Coronary artery (tissue), 2 donors: ENCODE results near the gene FAAP20.

ENCODE experiments used
- DNase-seq: peaks from one replicate; pipeline ENCODE4 v3.0.0-alpha.2; 2017; ENCODE audit warnings: low spot score
- H3K27ac ChIP-seq, 2 donors: fragments of 200-600 bp; sonication (generic); one replicate each; pipeline ENCODE4 v1.5.1; 2016 to 2019
- H3K4me3 ChIP-seq: fragments of 200-600 bp; sonication (generic); 2 replicates; pipeline ENCODE4 v1.5.1; 2016; ENCODE audit warnings: mild to moderate bottlenecking, moderate library complexity
- TF ChIP-seq, protein P1 (sequence below): fragments of 200-600 bp; sonication (generic); IDR thresholded peaks from one replicate; pipeline ENCODE4 v1.5.1; 2019; ENCODE audit warnings: antibody characterized with exemption

FAAP20 gene

DNA sequence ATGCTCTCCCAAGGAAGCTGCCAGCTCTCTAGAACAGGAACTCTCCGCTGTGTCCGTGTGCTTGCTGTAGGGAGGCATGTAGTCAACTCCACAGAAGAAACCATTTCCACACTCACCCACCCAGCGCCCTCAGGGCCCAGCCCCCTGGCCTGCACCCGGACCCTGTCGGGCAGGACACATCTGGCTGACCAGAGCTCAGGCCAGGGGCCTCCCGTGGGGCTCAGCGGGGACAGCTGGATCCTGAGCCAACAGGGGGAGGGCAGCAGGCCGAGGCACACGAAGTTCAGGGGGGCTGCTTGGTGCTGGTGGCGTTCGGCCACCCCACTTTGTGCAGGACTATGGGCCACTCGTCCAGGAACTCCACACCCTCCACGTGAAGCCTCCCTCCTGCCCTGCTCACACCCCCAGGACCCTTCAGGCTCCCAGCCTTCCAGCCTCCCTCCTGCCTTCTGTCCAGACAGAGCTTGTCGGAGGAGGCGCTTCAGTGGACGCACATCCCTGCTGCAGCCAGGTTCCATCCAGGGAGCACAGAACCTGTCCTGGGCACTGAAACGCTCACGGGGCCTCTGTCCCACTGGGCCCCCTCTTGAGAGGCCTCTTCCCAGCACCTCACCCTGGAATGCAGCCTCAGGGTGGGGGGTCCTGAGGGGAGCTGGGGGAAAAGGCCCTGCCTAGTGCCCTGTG is 15.0 kb upstream of the FAAP20 start:
- TF ChIP-seq, protein P1, sequence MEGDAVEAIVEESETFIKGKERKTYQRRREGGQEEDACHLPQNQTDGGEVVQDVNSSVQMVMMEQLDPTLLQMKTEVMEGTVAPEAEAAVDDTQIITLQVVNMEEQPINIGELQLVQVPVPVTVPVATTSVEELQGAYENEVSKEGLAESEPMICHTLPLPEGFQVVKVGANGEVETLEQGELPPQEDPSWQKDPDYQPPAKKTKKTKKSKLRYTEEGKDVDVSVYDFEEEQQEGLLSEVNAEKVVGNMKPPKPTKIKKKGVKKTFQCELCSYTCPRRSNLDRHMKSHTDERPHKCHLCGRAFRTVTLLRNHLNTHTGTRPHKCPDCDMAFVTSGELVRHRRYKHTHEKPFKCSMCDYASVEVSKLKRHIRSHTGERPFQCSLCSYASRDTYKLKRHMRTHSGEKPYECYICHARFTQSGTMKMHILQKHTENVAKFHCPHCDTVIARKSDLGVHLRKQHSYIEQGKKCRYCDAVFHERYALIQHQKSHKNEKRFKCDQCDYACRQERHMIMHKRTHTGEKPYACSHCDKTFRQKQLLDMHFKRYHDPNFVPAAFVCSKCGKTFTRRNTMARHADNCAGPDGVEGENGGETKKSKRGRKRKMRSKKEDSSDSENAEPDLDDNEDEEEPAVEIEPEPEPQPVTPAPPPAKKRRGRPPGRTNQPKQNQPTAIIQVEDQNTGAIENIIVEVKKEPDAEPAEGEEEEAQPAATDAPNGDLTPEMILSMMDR = no peak
- peak; percentile 80 for DNase-seq
- Histone ChIP-seq H3K4me3 (peak overlapping the region; percentile 68), H3K27ac (peak overlapping the region; percentile 94 to 99)

DNA sequence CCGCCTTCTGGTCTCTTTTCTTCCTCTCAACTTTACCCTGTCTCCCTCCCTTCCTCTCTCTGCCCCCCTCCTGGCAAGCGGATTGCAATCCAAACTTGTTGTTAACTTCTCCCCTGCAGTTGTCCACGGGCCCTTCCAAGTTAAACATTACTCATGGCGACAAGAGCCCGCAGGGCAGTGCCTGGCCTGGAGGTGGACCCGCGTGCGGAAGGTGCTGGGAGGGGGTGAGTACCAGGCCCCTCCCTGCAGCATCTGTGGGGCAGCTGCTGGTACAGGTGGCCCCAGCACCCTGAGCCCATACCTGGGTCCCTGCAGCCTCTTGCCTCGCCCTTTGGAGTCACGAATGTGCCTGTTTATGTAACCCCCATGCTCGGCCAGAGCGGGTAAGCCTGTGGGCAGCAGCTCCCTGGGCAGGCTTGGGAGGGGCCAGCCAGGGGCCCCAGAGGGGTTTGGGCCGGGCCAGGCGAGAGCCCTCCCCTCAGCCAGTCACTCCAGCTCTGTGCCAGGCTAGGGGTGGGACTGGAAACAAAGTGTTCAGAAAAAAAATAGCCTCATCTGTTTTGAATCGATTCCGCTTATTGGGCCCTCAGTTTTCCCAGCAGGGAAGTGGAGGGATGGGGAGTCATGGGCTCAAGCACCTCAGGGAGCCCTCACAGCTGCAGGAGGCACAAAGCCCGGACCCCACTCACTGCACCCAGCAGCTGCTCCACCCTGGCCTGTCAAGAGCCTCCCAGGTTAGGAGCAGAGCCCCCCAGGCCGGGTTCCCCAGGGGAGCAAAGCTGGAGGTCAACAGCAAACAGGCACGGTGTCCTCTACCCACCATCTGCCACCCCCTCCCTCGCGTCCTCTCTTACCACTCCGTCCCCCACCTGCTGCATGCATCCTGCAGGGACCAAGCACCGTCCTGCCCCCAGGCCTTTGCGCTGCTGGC is 14.0 kb upstream of the FAAP20 start:
- TF ChIP-seq, protein P1 = no peak
- Histone ChIP-seq H3K27ac (peak overlapping the region; percentile 94 to 99), H3K4me3 (peak overlapping the region; percentile 68)
- DNase-seq = peak; percentile 98

DNA sequence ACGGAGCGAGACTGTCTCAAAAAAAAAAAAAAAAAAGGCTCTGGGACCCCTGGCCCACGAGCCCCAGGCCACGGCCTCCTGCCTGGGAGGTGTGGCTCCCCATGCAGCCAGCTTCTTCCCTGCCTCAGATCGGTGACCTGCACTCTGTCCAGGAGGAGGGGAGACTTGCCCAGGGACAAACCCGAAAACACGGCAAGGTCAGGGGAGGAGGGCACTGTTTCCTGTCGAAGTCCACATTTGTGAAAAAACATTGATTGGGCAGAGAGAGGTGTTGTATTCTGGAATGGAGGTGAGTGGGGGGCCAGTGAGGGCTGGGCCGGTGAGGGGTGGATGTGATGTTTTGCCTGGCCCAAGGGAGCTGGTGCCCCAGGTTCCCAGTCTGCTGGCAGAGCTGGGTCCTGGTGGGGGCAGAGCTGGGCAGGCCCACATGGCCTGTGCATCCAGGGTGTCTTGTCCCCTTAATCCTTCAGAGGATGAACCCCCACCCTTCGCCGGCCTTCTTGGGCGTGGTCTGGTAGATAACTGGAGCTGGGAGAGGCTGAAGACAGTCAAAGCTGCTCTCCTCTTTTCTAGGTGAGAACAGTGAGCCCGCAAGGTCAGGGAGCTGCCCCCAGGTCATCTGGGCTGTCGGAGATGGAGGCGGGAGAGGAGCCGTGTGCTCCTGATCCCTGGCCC is 12.4 kb upstream of the FAAP20 start:
- H3K4me3 ChIP-seq = peak overlapping the region; percentile 68
- TF ChIP-seq, protein P1 = no peak
- peak overlapping the region; percentile 94 to 99 for H3K27ac ChIP-seq
- DNase-seq = peak; percentile 81

DNA sequence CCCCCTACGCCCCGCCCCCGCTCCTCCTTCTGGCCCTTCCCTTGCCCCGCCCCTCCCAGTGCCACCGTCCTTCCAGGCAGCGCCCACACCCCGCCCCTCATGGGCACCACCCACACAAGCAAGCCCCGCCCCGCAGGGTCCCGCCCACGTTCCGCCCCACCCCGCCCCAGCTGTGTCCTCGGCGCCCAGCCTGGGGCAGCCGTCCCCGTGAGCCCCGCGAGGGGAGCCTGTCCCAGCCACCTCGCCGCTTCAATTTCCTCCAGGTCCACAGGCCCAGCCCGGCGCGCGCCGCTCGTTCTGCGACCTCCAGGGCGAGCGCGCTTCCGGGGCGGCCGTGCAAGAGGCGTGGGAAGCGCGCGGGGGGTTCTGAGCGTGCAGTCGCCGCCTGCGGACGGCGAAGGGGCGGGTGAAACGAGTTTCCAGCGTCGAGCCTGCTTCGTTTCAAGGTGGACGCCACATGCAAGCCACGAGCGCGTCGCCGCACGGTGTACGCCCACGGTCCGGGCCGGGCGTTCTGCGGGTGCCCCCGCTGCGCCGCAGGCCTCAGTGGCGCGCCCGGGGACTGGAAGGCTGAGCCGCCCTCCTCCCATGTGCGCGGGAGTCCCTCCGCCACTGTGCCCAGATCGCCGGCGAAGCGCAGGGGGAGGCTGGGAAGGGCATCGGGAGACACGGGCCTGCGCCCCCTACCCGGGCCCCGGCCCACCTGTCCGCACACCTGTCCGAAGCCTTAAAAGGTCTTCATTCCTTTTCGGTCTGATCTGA is 10.8 kb upstream of the FAAP20 start:
- TF ChIP-seq, protein P1 = no peak
- DNase-seq = peak; percentile 97
- Histone ChIP-seq H3K27ac (peak overlapping the region; percentile 94 to 99), H3K4me3 (peak overlapping the region; percentile 61)

DNA sequence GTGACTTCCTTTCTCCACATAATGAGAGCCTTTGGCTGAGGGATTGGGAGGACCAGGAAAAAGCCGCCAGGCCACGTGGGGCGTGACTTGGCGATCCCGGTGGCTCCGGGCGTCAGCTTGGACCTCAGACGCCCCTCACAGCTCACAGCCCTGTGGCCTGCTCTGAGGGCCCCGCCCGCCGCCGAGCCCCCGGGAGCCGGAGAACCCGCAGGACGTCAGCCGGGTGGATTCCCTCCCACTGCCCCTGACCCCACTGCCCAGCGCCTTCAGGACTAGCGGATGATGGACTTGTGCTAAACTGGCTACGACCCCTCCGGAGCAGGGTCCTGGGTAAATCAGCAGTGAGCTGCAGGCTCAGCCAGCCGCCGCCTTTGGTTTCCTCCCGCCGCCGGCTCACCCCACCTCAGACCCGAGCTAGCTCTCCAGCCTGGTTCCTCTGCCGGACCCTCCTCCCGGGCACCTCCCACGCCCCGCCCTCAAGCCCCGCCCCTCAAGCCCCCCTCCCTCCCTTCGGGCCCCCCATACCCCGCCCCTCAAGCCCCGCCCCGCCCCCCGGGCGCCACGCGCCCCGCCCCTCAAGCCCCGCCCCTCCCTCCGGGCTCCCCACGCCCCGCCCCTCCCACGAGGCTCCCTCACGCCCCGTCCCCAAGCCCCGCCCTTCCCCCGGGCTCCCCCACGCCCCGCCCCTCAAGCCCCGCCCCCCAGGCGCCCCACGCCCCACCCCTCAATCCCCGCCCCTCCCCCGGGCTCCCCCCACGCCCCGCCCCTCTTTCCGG is 10.0 kb upstream of the FAAP20 start:
- Histone ChIP-seq H3K27ac (peak overlapping the region; percentile 85 to 99), H3K4me3 (peak overlapping the region; percentile 81)
- peak; percentile 94 for DNase-seq
- TF ChIP-seq, protein P1 = no peak
